ENCODE measurements around the gene CNOT6.

GRCh38 chr5:180607861-180608571, 113.8 kb downstream of the CNOT6 start:
- TF ChIP-seq CTCF (IDR thresholded peaks at IDR 0.05) (no peak), SIN3A (IDR thresholded peaks at IDR 0.05; ENCODE audit: borderline replicate concordance, insufficient read depth, low read depth, low read length) (no peak), POLR2AphosphoS5 (IDR thresholded peaks at IDR 0.05; ENCODE audit: low read depth, low read length) (no peak), TCF7L2 (IDR thresholded peaks at IDR 0.05; ENCODE audit: low read depth, low read length) (no peak)
- TF ChIP-seq, protein P1, sequence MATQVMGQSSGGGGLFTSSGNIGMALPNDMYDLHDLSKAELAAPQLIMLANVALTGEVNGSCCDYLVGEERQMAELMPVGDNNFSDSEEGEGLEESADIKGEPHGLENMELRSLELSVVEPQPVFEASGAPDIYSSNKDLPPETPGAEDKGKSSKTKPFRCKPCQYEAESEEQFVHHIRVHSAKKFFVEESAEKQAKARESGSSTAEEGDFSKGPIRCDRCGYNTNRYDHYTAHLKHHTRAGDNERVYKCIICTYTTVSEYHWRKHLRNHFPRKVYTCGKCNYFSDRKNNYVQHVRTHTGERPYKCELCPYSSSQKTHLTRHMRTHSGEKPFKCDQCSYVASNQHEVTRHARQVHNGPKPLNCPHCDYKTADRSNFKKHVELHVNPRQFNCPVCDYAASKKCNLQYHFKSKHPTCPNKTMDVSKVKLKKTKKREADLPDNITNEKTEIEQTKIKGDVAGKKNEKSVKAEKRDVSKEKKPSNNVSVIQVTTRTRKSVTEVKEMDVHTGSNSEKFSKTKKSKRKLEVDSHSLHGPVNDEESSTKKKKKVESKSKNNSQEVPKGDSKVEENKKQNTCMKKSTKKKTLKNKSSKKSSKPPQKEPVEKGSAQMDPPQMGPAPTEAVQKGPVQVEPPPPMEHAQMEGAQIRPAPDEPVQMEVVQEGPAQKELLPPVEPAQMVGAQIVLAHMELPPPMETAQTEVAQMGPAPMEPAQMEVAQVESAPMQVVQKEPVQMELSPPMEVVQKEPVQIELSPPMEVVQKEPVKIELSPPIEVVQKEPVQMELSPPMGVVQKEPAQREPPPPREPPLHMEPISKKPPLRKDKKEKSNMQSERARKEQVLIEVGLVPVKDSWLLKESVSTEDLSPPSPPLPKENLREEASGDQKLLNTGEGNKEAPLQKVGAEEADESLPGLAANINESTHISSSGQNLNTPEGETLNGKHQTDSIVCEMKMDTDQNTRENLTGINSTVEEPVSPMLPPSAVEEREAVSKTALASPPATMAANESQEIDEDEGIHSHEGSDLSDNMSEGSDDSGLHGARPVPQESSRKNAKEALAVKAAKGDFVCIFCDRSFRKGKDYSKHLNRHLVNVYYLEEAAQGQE (IDR thresholded peaks at IDR 0.05; ENCODE audit: insufficient read depth in 1 of 2, low read depth in 2 of 2, low read length in 1 of 2), result no peak
